ENCODE data around the gene ARID1B. TPM values are rescaled to one million over a fixed set of nuclear protein-coding genes. Genes with fewer than 3 reads are reported as not detected.

The ARID1B gene
- total and polyA plus RNA-seq, 2 of the 13 experiments (the other 11 are each of a cell fraction or from before 2014, with no cell fraction given) = 20.1 to 32.6 TPM

DNA sequence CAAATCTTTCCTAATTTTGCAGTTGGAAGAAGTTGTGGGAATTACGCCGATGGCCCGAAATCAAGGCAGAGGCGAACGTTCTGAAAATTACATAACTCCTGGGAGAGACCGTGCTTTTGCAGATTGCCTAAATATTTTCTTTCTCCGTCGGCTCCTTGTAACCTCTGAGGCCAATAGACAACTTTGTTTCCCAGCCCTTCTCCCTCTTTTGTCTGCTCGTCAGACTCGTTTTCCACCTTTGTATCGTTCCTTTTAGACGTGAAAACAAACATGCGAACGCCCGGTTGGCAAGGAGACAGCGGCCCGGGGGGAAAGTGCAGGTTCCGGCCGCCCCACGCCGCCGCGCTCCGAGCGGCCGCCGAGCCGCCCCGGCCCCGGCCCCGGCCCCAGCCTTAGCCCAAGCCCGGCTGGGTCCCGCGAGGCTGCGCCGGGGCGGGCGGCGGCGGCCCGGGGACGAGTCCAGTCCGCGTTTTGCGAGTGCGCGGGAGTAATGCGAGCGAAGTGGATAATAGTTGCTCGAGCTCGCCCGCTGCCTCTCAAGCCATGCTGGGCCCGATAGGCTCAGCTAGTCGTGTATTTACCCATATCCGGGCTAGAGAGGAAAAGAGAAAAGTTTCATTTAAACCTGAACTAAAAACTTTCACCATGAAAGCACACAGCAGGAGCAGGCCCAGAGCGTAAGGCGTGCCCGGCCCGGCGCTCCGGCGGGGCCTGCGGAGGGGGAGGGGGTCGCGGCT lies at the start of gene ARID1B (continued):
- TF ChIP-seq, protein P1, sequence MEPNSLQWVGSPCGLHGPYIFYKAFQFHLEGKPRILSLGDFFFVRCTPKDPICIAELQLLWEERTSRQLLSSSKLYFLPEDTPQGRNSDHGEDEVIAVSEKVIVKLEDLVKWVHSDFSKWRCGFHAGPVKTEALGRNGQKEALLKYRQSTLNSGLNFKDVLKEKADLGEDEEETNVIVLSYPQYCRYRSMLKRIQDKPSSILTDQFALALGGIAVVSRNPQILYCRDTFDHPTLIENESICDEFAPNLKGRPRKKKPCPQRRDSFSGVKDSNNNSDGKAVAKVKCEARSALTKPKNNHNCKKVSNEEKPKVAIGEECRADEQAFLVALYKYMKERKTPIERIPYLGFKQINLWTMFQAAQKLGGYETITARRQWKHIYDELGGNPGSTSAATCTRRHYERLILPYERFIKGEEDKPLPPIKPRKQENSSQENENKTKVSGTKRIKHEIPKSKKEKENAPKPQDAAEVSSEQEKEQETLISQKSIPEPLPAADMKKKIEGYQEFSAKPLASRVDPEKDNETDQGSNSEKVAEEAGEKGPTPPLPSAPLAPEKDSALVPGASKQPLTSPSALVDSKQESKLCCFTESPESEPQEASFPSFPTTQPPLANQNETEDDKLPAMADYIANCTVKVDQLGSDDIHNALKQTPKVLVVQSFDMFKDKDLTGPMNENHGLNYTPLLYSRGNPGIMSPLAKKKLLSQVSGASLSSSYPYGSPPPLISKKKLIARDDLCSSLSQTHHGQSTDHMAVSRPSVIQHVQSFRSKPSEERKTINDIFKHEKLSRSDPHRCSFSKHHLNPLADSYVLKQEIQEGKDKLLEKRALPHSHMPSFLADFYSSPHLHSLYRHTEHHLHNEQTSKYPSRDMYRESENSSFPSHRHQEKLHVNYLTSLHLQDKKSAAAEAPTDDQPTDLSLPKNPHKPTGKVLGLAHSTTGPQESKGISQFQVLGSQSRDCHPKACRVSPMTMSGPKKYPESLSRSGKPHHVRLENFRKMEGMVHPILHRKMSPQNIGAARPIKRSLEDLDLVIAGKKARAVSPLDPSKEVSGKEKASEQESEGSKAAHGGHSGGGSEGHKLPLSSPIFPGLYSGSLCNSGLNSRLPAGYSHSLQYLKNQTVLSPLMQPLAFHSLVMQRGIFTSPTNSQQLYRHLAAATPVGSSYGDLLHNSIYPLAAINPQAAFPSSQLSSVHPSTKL (CRISPR knock-in tag; IDR thresholded peaks at IDR 0.05) = peak; percentile 43
- TF ChIP-seq MIER2 (CRISPR knock-in tag; IDR thresholded peaks at IDR 0.05) = no peak
- TF ChIP-seq ZNF501 (CRISPR knock-in tag; IDR thresholded peaks at IDR 0.05) = 0 out of 2 replicates have a peak, but pooled peaks have one; percentile 26
- TF ChIP-seq ZNF883 (CRISPR knock-in tag; IDR thresholded peaks at IDR 0.05; ENCODE audit: not compliant biosample characterization) = no peak
- no peak; the same call in 1 of the 2 replicates for TF ChIP-seq ZNF446 (CRISPR knock-in tag; IDR thresholded peaks at IDR 0.05)
- TF ChIP-seq ZNF572 (CRISPR knock-in tag; IDR thresholded peaks at IDR 0.05) = no peak
- no peak for TF ChIP-seq ZNF207 (IDR thresholded peaks at IDR 0.05; ENCODE audit: borderline replicate concordance)
- 0 out of 2 replicates have a peak, but pooled peaks have one; percentile 5 for TF ChIP-seq ZMYM2 (CRISPR knock-in tag; IDR thresholded peaks at IDR 0.05)
- no peak for TF ChIP-seq KDM3A (CRISPR knock-in tag; IDR thresholded peaks at IDR 0.05; ENCODE audit: low read depth)
- TF ChIP-seq, protein P2, sequence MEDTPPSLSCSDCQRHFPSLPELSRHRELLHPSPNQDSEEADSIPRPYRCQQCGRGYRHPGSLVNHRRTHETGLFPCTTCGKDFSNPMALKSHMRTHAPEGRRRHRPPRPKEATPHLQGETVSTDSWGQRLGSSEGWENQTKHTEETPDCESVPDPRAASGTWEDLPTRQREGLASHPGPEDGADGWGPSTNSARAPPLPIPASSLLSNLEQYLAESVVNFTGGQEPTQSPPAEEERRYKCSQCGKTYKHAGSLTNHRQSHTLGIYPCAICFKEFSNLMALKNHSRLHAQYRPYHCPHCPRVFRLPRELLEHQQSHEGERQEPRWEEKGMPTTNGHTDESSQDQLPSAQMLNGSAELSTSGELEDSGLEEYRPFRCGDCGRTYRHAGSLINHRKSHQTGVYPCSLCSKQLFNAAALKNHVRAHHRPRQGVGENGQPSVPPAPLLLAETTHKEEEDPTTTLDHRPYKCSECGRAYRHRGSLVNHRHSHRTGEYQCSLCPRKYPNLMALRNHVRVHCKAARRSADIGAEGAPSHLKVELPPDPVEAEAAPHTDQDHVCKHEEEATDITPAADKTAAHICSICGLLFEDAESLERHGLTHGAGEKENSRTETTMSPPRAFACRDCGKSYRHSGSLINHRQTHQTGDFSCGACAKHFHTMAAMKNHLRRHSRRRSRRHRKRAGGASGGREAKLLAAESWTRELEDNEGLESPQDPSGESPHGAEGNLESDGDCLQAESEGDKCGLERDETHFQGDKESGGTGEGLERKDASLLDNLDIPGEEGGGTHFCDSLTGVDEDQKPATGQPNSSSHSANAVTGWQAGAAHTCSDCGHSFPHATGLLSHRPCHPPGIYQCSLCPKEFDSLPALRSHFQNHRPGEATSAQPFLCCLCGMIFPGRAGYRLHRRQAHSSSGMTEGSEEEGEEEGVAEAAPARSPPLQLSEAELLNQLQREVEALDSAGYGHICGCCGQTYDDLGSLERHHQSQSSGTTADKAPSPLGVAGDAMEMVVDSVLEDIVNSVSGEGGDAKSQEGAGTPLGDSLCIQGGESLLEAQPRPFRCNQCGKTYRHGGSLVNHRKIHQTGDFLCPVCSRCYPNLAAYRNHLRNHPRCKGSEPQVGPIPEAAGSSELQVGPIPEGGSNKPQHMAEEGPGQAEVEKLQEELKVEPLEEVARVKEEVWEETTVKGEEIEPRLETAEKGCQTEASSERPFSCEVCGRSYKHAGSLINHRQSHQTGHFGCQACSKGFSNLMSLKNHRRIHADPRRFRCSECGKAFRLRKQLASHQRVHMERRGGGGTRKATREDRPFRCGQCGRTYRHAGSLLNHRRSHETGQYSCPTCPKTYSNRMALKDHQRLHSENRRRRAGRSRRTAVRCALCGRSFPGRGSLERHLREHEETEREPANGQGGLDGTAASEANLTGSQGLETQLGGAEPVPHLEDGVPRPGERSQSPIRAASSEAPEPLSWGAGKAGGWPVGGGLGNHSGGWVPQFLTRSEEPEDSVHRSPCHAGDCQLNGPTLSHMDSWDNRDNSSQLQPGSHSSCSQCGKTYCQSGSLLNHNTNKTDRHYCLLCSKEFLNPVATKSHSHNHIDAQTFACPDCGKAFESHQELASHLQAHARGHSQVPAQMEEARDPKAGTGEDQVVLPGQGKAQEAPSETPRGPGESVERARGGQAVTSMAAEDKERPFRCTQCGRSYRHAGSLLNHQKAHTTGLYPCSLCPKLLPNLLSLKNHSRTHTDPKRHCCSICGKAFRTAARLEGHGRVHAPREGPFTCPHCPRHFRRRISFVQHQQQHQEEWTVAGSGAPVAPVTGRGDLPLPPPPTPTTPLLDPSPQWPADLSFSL (CRISPR knock-in tag; IDR thresholded peaks at IDR 0.05) = no peak
- 0 out of 2 replicates have a peak, but pooled peaks have one; percentile 27 for TF ChIP-seq ZNF773 (CRISPR knock-in tag; IDR thresholded peaks at IDR 0.05; ENCODE audit: borderline replicate concordance)
- TF ChIP-seq MZF1 (CRISPR knock-in tag; IDR thresholded peaks at IDR 0.05; ENCODE audit: borderline replicate concordance) = no peak
- no peak for TF ChIP-seq MEF2D (CRISPR knock-in tag; IDR thresholded peaks at IDR 0.05)
- no peak for TF ChIP-seq PHF21A (CRISPR knock-in tag; IDR thresholded peaks at IDR 0.05)
- TF ChIP-seq, protein P3, sequence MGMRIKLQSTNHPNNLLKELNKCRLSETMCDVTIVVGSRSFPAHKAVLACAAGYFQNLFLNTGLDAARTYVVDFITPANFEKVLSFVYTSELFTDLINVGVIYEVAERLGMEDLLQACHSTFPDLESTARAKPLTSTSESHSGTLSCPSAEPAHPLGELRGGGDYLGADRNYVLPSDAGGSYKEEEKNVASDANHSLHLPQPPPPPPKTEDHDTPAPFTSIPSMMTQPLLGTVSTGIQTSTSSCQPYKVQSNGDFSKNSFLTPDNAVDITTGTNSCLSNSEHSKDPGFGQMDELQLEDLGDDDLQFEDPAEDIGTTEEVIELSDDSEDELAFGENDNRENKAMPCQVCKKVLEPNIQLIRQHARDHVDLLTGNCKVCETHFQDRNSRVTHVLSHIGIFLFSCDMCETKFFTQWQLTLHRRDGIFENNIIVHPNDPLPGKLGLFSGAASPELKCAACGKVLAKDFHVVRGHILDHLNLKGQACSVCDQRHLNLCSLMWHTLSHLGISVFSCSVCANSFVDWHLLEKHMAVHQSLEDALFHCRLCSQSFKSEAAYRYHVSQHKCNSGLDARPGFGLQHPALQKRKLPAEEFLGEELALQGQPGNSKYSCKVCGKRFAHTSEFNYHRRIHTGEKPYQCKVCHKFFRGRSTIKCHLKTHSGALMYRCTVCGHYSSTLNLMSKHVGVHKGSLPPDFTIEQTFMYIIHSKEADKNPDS (CRISPR knock-in tag; IDR thresholded peaks at IDR 0.05) = no peak
- TF ChIP-seq, protein P4, sequence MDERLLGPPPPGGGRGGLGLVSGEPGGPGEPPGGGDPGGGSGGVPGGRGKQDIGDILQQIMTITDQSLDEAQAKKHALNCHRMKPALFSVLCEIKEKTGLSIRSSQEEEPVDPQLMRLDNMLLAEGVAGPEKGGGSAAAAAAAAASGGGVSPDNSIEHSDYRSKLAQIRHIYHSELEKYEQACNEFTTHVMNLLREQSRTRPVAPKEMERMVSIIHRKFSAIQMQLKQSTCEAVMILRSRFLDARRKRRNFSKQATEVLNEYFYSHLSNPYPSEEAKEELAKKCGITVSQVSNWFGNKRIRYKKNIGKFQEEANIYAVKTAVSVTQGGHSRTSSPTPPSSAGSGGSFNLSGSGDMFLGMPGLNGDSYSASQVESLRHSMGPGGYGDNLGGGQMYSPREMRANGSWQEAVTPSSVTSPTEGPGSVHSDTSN (CRISPR knock-in tag; IDR thresholded peaks at IDR 0.05) = no peak
